Measurements from ENCODE around the gene EEF2. TPM values are rescaled to one million over a fixed set of nuclear protein-coding genes. Genes with fewer than 3 reads are reported as not detected.

EEF2 gene
- total and polyA plus RNA-seq, 2 of the 4 experiments (the other 2 are of a cell fraction), result 1,505 to 2,161 TPM

- Histone ChIP-seq H3K79me1 (ENCODE audit: low read depth in 1 of 2, low read length in 2 of 2) (peaks cover 10 to 81% of the 10 kb centered on the region in 2 experiments), H3K36me3 (ENCODE audit: control insufficient read depth, insufficient read depth, low read length) (peaks cover 41% of the 10 kb centered on the region), H3K9me1 (ENCODE audit: insufficient read depth, low read length) (no peaks in the 10 kb centered on the region), H2BK120ac (ENCODE audit: low read depth, low read length) (no peak overlapping the region), H3K4ac (ENCODE audit: low read depth, low read length) (no peak overlapping the region), H4K91ac (ENCODE audit: insufficient read depth, low read depth, low read length) (no peak overlapping the region), H4K5ac (ENCODE audit: low read depth, low read length) (no peak overlapping the region), H3K4me3 (ENCODE audit: insufficient read depth, low read depth, low read length) (no peak overlapping the region), H3K9ac (ENCODE audit: low read depth, low read length) (no peak overlapping the region), H2BK15ac (ENCODE audit: low read depth, low read length) (no peak overlapping the region), H2BK20ac (ENCODE audit: low read depth, low read length) (no peak overlapping the region), H2AFZ (replicated peaks; ENCODE audit: low read length, poor library complexity) (no peak overlapping the region), H2BK5ac (ENCODE audit: low read depth, low read length, poor library complexity, severe bottlenecking) (no peak overlapping the region), H2AK5ac (ENCODE audit: low read depth, low read length) (no peak overlapping the region), H3K18ac (ENCODE audit: low read depth, low read length) (no peak overlapping the region), H3K23ac (ENCODE audit: low read depth, low read length) (no peak overlapping the region), H3K4me2 (ENCODE audit: low read depth, low read length) (no peak overlapping the region), H3K9me3 (ENCODE audit: control insufficient read depth, insufficient read depth, low read length) (no peaks in the 10 kb centered on the region; the same call in 1 of the 2 replicates), H3K56ac (ENCODE audit: extremely low read depth, insufficient read depth, low read length) (no peak overlapping the region), H3K14ac (replicated peaks; ENCODE audit: low read depth, low read length) (no peak overlapping the region), H3K27ac (ENCODE audit: insufficient read depth, low read length) (no peak overlapping the region), H3K4me1 (ENCODE audit: control insufficient read depth, insufficient read depth, low read length) (no peaks in the 10 kb centered on the region), H4K8ac (ENCODE audit: low read depth in 2 of 2, low read length in 2 of 2) (no peak overlapping the region), H4K20me1 (ENCODE audit: insufficient read depth, low read length) (peaks cover 58% of the 10 kb centered on the region), H3K27me3 (ENCODE audit: control insufficient read depth, insufficient read depth, low read length) (no peaks in the 10 kb centered on the region), H2AK9ac (replicated peaks; ENCODE audit: low read depth, low read length, poor library complexity) (no peak overlapping the region)
- DNase-seq, result no peak
- ChIA-PET POLR2A (ENCODE audit: unreplicated experiment) (no interaction called here), CTCF (no interaction called here)
- intact Hi-C loops (cut with micrococcal nuclease), result no loop called here
- TF ChIP-seq MXI1 (IDR thresholded peaks at IDR 0.05; ENCODE audit: borderline replicate concordance, low read depth, low read length), result no peak
- no peak for TF ChIP-seq BHLHE40 (IDR thresholded peaks at IDR 0.05; ENCODE audit: low read depth, low read length)
- no peak for TF ChIP-seq FOS (IDR thresholded peaks at IDR 0.05; ENCODE audit: low read depth, low read length)
- no peak for TF ChIP-seq RFX5 (IDR thresholded peaks at IDR 0.05; ENCODE audit: low read depth, low read length)
- no peak for TF ChIP-seq USF2 (IDR thresholded peaks at IDR 0.05; ENCODE audit: low read depth, low read length)
- no peak for TF ChIP-seq CHD1 (IDR thresholded peaks at IDR 0.05; ENCODE audit: low read depth, low read length)
- no peak for TF ChIP-seq RCOR1 (IDR thresholded peaks at IDR 0.05; ENCODE audit: insufficient replicate concordance, low read length)
- TF ChIP-seq MAZ (IDR thresholded peaks at IDR 0.05; ENCODE audit: borderline replicate concordance, low read depth, low read length), result no peak
- TF ChIP-seq NFE2L2 (IDR thresholded peaks at IDR 0.05; ENCODE audit: low read depth, low read length), result no peak
- TF ChIP-seq CEBPB (IDR thresholded peaks at IDR 0.05; ENCODE audit: low read depth, low read length), result no peak
- TF ChIP-seq RAD21 (IDR thresholded peaks at IDR 0.05; ENCODE audit: low read length), result no peak
- TF ChIP-seq POLR2A (IDR thresholded peaks at IDR 0.05; ENCODE audit: low read depth, low read length), result no peak
- TF ChIP-seq SMC3 (IDR thresholded peaks at IDR 0.05; ENCODE audit: low read depth, low read length), result no peak
- TF ChIP-seq CTCF (conservative IDR thresholded peaks at IDR 0.05; ENCODE audit: low read depth, low read length), result no peak
- TF ChIP-seq, protein P1, sequence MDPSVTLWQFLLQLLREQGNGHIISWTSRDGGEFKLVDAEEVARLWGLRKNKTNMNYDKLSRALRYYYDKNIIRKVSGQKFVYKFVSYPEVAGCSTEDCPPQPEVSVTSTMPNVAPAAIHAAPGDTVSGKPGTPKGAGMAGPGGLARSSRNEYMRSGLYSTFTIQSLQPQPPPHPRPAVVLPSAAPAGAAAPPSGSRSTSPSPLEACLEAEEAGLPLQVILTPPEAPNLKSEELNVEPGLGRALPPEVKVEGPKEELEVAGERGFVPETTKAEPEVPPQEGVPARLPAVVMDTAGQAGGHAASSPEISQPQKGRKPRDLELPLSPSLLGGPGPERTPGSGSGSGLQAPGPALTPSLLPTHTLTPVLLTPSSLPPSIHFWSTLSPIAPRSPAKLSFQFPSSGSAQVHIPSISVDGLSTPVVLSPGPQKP (IDR thresholded peaks at IDR 0.05; ENCODE audit: borderline replicate concordance, low read depth, low read length), result no peak
- TF ChIP-seq MAFK (IDR thresholded peaks at IDR 0.05; ENCODE audit: low read depth, low read length), result no peak
- BruUV-seq (replicated peaks), result no TSS peak
- 77% methylated on average over 4 of the region's 17 CpGs; no CpG with 5 or more reads in 1 of the 2 experiments for WGBS, 2 experiments (ENCODE audit: extremely low coverage in 2 of 2, insufficient read length in 1 of 2)
- dilution Hi-C loops (cut with HindIII; ENCODE audit: low sequenced_read_pairs, unreplicated experiment), result no loop called here
- in situ Hi-C loops (cut with MboI; ENCODE audit: low sequenced_read_pairs), result no loop called here
- ATAC-seq (ENCODE audit: low read depth), result no peak
Observed at GRCh38 chr19:4019578-4019977, 34.3 kb upstream of the EEF2 start.
